HUES64 (cell line): ENCODE measurements around the gene GXYLT1.

Experiments
- H3K27ac ChIP-seq: 2 replicates; pipeline ENCODE4 v1.7.0; 2013; ENCODE audit warnings: low read depth, low read length, inconsistent platforms
- H3K27me3 ChIP-seq: 2 replicates; pipeline ENCODE4 v1.6.1; 2013; ENCODE audit warnings: mild to moderate bottlenecking, low read length; ENCODE audit not compliant: insufficient read depth
- H3K36me3 ChIP-seq: 2 replicates; pipeline ENCODE4 v1.6.1; 2013; ENCODE audit warnings: mild to moderate bottlenecking, low read length; ENCODE audit not compliant: insufficient read depth
- H3K4me1 ChIP-seq: 2 replicates; pipeline ENCODE4 v1.6.1; 2013; ENCODE audit warnings: mild to moderate bottlenecking, low read length, moderate library complexity; ENCODE audit not compliant: insufficient read depth
- H3K4me3 ChIP-seq: 2 replicates; pipeline ENCODE4 v1.5.1; 2013; ENCODE audit warnings: mild to moderate bottlenecking, low read length, moderate library complexity
- H3K9ac ChIP-seq: 2 replicates; pipeline ENCODE4 v1.6.1; 2013; ENCODE audit warnings: mild to moderate bottlenecking, low read depth, low read length
- H3K9me3 ChIP-seq: 2 replicates; pipeline ENCODE4 v1.6.1; 2013; ENCODE audit warnings: low read depth, low read length; ENCODE audit not compliant: insufficient read depth
- WGBS: fragments of 150-250, 120-280 bp; methylation state at CpG from one replicate; pipeline ENCODE4 v1.1.7; 2013; ENCODE audit warnings: missing lambda C conversion rate; 5-methylcytosine and 5-hydroxymethylcytosine counted together

GXYLT1 gene

DNA sequence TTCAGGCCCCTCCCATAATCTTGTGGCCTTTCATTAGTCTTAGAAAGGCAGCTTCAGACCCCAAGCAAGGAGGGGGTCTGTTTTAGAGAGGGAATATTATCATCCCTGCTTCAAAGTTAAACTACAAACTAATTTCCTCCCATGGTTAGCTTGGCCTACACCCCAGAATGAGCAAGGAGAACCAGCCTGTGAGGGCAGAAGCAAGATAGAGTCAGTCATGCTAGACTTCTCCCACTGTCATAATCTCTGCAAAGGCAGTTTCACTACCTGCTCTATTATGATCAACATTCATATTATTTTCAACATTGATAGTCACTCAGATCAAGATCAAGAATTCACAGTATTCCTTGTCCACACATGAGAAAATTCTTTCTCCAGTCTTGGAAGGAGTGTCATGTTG, 105.1 kb downstream of the GXYLT1 start:
- Histone ChIP-seq H3K27ac (no peak overlapping the region), H3K9me3 (no peaks in the 10 kb centered on the region), H3K36me3 (no peaks in the 10 kb centered on the region), H3K27me3 (no peaks in the 10 kb centered on the region), H3K9ac (no peak overlapping the region), H3K4me3 (no peak overlapping the region), H3K4me1 (no peaks in the 10 kb centered on the region)

DNA sequence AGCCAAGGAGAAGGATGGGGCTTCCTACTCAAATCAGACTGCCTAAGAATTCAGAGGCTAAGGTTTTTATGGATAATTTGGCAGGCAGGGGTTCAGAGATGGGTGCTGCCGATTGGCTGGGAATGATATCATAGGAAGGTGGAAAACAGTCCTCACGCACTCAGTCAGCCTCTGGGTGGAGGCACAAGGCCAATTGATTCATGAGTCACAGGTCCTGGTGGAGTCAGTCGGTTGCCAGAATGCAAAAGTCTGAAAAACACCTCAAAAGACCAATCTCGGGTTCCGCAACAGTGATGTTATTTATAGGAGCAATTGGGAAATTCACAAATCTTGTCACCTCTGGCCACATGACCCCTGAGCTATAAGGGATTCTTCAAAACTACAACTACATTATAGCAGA, 105.5 kb downstream of the GXYLT1 start:
- H3K9me3 ChIP-seq, result no peaks in the 10 kb centered on the region
- no peaks in the 10 kb centered on the region for H3K36me3 ChIP-seq
- 83% methylated on average over 5 of the region's 5 CpGs for WGBS
- no peaks in the 10 kb centered on the region for H3K4me1 ChIP-seq
- H3K27ac ChIP-seq, result no peak overlapping the region
- no peak overlapping the region for H3K4me3 ChIP-seq
- no peak overlapping the region for H3K9ac ChIP-seq
- no peaks in the 10 kb centered on the region for H3K27me3 ChIP-seq

GRCh38 chr12:42031847-42032564, 112.7 kb downstream of the GXYLT1 start:
- WGBS, result 90% methylated on average over 3 of the region's 4 CpGs
- Histone ChIP-seq H3K27ac (no peak overlapping the region), H3K4me3 (no peak overlapping the region), H3K9ac (no peak overlapping the region), H3K4me1 (no peaks in the 10 kb centered on the region), H3K27me3 (no peaks in the 10 kb centered on the region), H3K36me3 (no peaks in the 10 kb centered on the region), H3K9me3 (no peaks in the 10 kb centered on the region)
